Measurements from ENCODE around the gene SH3YL1.
"Not testable (repeated sequence)": the region's sequence is repeated elsewhere in the genome, so short reads cannot be mapped to it uniquely, and the experiment has no call there.

The SH3YL1 gene

DNA sequence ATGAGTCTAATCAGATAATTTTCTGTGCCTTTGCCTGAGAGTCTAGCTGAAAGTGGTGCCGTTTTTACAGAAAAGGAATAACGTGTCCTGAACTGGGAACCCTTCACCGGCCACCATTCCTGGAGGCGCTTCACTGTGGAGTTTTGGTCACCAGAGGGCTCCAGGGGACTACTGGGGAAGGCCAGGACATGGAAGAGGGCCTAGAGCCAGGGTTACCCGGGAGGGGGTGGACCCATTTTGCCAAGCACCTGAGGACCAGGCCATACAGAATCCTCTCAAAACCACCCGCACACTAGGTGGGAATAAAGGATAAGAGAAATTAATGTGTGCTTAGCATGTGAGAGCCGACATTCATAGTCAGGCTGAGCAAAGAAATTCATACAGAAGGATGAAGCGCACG, 91.7 kb downstream of the SH3YL1 start:
- ATAC-seq (replicated peaks; ENCODE audit: extremely low read depth, poor library complexity, severe bottlenecking); H3K27ac Mint-ChIP-seq (ENCODE audit: low read depth); H3K9me3 Mint-ChIP-seq; DNase-seq (ENCODE audit: low spot score in 2 of 2); H3K36me3 Mint-ChIP-seq (ENCODE audit: insufficient read depth); H3K4me3 Mint-ChIP-seq: not testable (repeated sequence)
- peaks cover 27% of the 10 kb centered on the region for H3K27me3 Mint-ChIP-seq
- H3K4me1 Mint-ChIP-seq: peaks cover 22% of the 10 kb centered on the region

DNA sequence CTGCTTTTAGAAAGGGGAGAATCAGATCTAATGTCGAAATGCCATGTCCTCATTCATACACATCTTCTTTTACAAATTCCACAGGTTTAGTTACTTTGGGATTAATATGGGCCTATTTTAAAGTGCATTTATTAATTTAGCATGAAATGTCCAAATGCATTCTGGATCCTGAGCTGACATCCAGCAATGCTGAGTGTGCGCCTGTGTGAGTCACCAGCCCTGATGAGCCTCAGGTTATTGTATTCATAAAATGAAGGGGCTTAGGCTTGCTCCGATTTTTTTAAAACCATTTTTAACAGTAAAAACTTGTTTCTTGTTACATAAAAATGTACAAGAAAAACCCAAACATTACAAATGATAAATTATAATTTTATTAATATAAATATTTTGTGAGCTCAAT, 94.1 kb downstream of the SH3YL1 start:
- peaks cover 28% of the 10 kb centered on the region for H3K27me3 Mint-ChIP-seq
- H3K4me3 Mint-ChIP-seq: no peak overlapping the region
- H3K27ac Mint-ChIP-seq (ENCODE audit: low read depth): no peak overlapping the region
- DNase-seq (ENCODE audit: low spot score in 2 of 2) (no peak), ATAC-seq (replicated peaks; ENCODE audit: extremely low read depth, poor library complexity, severe bottlenecking) (no peak)
- no peaks in the 10 kb centered on the region for H3K9me3 Mint-ChIP-seq
- H3K36me3 Mint-ChIP-seq (ENCODE audit: insufficient read depth): peaks cover 1% of the 10 kb centered on the region
- H3K4me1 Mint-ChIP-seq: no peaks in the 10 kb centered on the region

All from central memory CD8-positive, alpha-beta T cell (primary cell).